HG03045 (cell line): ENCODE data around the gene CSNK1G2.

ENCODE experiments used
- ATAC-seq: cut with Tn5 transposase; IDR thresholded peaks from one replicate; pipeline ENCODE4 v1.9.1; 2021; ENCODE audit warnings: mild to moderate bottlenecking, moderate library complexity; ENCODE audit not compliant: unreplicated experiment

The CSNK1G2 gene

DNA sequence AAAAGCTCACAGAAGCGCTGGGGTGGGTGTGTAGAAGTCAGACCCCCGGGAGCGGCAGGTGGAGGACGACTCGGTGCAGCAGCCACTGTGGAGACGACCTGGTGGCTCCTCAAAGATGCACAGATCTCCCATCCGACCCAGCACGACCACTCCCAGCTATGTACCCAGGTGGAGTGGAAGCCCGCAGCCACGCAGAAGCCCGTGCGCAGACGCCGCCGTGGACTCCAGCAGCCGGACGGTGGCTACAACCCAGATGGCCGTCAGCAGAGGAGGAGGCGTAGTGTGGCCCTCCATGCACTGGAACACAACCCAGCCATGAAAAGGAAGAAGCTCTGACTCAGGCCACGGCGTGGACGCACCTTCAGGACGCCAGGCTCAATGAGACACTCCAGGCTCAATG lies 21.7 kb downstream of the CSNK1G2 start:
- ATAC-seq, result no peak

DNA sequence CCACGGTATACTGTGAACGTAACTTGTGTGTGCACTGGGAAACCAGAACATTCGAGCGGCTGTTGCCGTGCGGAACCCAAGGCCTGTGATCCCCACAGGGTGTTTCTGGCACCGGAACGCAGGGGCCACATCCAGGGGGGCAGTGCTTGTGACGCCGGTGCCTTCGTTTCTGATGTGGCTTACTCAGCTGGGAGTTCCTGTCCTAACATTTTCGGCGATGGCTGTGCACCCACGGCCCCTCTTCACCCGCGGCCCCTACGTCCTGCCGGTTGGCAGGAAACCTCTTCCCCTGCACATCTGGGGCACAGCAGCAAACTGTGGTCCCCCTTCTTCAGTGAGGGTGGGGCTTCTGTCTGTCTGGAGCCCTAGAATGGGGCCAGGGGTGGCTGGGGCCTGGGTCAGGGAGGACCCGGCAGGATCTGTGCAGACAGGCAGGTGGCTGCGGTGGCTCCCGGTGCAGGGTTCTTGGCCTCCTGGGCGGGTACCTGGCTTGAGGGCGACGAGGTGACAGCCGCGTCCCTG lies 26.2 kb downstream of the CSNK1G2 start:
- ATAC-seq, result no peak

GRCh38 chr19:1968279-1969175 lies 27.6 kb downstream of the CSNK1G2 start:
- no peak for ATAC-seq

GRCh38 chr19:1969176-1970002 lies 28.4 kb downstream of the CSNK1G2 start:
- no peak for ATAC-seq

DNA sequence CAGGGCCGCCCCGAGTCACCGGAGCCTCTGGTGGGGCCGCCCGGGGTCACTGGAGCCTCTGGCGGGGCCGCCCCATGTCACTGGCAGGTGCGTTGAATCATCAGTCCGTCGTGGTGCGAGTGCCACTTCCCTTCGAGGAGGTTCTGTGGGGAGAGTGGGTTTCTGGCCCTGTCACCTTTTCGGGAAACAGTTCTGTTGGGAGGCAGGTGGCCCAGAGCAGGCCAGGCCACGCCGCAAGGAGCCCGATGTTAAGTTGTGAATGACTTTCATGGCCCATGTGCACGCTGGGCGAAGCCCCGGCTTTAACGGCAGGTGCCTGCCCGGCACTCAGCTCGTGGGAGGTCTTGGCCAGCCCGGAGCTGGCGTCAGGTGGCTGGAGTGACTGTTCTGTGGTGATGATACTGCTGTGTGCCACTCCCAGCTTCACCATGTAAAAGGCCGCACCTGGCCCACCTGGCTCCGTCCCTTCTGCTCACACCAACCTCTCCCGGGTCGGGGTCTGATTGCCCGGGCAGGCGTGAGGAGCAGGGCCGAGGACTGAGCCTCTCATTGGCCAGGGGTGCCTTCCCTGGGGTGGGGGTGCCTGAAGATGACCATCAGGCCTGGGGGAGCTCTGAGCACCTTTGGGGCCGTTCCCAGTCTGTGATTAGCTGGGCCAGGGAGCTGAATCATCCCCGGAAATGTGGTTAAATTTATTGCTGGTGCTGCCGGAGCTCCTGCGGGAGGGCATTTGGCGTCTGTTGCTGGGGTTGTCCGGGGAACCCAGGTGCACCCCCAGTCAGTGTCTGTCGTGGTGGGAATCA lies 29.2 kb downstream of the CSNK1G2 start:
- no peak for ATAC-seq

GRCh38 chr19:1970806-1971502 lies 30.0 kb downstream of the CSNK1G2 start:
- no peak for ATAC-seq

DNA sequence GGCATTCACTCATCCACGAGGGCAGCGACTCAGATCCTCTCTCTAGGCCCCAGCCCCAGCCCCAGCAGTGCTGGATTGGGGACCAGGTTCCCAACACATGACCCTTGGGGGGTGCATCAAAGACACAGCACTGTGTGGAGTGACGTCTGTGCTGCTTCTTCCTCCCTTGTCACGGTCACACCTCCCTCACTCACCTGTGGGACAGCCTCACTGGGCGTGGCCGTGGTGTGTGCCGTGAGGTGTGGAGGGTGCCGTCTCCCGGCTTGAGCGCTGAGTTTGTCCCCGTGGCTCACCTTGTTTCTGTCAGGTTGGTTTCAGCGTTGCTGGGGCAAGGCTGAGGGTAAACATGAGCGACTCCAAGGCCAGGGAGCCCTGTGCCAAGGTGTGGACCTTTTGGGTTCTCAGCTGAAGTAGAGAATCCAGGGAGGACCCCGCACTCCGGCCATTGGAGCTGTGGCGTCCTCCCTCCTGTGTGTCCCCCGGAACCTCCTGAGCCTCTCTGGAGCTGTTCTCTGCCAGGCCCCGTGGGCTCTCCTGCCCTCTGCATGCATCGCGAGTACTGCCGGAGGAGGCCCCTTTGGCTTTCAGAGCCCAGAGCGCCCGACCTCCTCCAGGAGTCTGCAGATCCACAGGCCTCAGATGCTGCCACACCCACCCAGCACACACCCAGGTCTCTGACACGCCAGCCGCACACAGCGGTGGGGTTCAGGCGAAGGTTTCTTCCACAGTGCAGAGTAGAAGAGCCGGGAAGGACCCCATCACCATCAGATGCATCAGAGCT lies 33.6 kb downstream of the CSNK1G2 start:
- ATAC-seq, result no peak

DNA sequence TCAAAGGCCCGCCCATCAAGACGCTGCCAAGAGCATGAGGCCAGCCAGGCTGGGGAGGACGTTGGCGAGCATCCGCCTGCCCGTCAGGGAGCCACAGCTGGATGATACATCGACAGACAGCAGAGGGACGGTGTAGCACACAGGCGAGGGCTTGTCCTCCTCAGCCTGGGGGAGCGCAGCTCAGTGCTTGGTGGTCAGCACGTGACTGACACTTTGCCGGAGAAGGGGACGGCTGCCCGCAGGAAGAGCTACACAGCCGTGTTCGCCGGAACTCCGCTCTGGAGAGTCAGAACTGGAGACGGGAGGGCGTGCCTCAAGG lies 34.1 kb downstream of the CSNK1G2 start:
- ATAC-seq, result no peak

DNA sequence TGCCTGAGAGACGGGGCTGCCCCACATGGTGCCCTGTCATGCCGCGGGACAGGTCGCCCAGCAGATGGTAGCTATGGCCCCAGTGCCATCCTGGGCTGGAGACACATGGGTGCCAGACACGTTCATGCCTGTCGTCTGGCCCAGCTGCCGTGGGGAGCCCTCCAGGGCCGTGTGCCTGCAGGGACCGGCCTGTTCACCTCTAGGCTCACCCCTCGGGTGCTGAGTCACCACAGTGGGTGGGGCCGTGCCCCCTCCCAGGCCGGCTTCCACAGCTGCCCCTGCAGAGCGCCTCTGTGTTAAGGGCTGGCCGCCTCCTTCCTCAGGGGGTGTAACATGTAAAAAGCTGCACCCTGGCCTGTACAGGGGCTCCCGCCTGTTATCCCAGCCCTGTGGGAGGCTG lies 36.1 kb downstream of the CSNK1G2 start:
- no peak for ATAC-seq

GRCh38 chr19:1978346-1978894 lies 37.4 kb downstream of the CSNK1G2 start:
- ATAC-seq, result no peak

- no peak for ATAC-seq
Observed at GRCh38 chr19:1979017-1979416, 38.0 kb downstream of the CSNK1G2 start.

GRCh38 chr19:1979642-1980041 lies 38.7 kb downstream of the CSNK1G2 start:
- ATAC-seq, result no peak

- ATAC-seq, result no peak
Observed at GRCh38 chr19:1980091-1980808, 39.3 kb downstream of the CSNK1G2 start.

DNA sequence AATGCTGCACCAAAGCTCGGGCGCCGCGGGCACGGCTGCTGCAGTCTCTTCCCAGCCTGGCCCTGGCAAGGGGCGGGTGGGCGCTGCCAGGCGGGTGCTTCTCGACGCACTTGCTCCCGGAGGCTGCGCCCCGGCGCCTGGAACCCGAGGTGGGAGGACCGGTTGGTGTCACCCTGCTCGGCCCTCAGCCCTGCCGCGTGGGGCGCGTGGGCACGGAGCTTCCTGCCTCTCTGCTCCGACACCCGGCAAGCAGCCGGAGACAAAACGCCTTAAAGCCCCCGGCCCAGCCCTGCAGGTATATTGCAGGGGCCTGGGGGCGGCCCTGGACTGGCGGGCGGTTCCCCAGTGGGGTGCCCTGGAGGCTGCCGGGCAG lies 39.8 kb downstream of the CSNK1G2 start:
- no peak for ATAC-seq

GRCh38 chr19:1981253-1981652 lies 40.3 kb downstream of the CSNK1G2 start:
- ATAC-seq, result no peak

GRCh38 chr19:1984357-1984756 lies 43.4 kb downstream of the CSNK1G2 start:
- no peak for ATAC-seq

DNA sequence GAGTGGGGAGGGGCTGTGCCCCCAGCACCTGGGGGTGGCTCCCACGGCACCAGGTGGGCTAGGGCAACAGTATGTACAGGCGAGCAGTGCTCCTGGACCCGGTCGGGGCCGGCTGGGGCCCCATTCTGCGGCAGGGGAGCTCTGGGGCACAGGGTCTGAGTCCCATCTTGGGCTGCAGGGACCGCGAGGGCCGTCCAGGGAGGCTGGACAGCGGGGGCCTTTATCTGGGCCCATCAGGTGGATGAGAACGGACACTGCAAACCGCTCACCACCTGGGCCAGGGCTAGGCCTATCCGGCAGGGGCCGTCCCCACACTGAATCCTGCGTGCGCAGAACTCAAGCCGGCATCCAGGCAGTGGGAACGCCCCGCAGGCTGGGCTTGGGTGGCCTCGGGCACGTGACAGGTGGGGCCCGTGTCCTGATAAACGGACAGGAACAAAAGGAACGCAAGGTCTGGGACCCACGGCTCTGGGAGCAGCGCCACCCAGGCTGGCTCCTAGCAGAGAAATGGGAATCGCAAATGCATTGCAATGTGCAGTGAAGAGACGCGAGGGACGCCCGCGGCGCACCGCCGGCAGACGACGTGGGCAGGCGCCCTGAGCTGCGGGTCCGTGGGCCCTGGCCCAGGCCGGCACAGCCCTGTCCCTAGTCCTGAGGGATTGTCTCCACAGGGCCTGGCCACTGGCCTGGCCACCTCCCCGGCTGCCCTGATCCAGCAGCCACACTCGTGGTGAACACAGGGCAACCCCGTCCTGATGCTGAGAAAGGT lies 44.8 kb downstream of the CSNK1G2 start:
- ATAC-seq, result no peak
